ENCODE measurements around the gene PCK2. TPM values are rescaled to one million over a fixed set of nuclear protein-coding genes. Genes with fewer than 3 reads are reported as not detected.

Gene PCK2
- total and polyA plus RNA-seq, 2 of the 13 experiments (the other 11 are each of a cell fraction or from before 2014, with no cell fraction given) = 129 to 272 TPM

DNA sequence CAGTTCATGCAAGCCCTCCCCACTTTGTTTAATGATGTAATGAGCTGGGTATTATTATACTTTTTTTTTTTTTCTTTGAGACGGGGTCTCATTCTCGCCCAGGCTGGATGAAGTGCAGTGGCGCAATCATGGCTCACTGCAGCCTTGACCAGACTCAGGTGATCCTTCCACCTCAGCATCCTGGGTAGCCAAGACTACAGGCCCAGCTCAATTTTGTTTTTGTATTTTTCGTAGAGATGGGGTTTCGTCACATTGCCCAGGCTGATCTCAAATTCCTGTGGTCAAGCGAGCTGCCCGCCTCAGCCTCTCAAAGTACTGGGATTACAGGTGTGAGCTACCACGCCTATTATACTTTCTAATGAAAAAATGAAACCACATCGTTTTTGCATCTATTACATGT lies 15.9 kb downstream of the PCK2 start (continued):
- TF ChIP-seq, protein P1, sequence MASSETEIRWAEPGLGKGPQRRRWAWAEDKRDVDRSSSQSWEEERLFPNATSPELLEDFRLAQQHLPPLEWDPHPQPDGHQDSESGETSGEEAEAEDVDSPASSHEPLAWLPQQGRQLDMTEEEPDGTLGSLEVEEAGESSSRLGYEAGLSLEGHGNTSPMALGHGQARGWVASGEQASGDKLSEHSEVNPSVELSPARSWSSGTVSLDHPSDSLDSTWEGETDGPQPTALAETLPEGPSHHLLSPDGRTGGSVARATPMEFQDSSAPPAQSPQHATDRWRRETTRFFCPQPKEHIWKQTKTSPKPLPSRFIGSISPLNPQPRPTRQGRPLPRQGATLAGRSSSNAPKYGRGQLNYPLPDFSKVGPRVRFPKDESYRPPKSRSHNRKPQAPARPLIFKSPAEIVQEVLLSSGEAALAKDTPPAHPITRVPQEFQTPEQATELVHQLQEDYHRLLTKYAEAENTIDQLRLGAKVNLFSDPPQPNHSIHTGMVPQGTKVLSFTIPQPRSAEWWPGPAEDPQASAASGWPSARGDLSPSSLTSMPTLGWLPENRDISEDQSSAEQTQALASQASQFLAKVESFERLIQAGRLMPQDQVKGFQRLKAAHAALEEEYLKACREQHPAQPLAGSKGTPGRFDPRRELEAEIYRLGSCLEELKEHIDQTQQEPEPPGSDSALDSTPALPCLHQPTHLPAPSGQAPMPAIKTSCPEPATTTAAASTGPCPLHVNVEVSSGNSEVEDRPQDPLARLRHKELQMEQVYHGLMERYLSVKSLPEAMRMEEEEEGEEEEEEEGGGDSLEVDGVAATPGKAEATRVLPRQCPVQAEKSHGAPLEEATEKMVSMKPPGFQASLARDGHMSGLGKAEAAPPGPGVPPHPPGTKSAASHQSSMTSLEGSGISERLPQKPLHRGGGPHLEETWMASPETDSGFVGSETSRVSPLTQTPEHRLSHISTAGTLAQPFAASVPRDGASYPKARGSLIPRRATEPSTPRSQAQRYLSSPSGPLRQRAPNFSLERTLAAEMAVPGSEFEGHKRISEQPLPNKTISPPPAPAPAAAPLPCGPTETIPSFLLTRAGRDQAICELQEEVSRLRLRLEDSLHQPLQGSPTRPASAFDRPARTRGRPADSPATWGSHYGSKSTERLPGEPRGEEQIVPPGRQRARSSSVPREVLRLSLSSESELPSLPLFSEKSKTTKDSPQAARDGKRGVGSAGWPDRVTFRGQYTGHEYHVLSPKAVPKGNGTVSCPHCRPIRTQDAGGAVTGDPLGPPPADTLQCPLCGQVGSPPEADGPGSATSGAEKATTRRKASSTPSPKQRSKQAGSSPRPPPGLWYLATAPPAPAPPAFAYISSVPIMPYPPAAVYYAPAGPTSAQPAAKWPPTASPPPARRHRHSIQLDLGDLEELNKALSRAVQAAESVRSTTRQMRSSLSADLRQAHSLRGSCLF (CRISPR knock-in tag; IDR thresholded peaks at IDR 0.05; ENCODE audit: borderline replicate concordance) = no peak
- TF ChIP-seq ZNF136 (CRISPR knock-in tag; IDR thresholded peaks at IDR 0.05; ENCODE audit: low read depth) (no peak), ATF7 (IDR thresholded peaks at IDR 0.05) (peak; percentile 60), ATF7 (CRISPR knock-in tag; IDR thresholded peaks at IDR 0.05) (no peak), PLRG1 (conservative IDR thresholded peaks at IDR 0.05) (no peak), ZNF274 (CRISPR knock-in tag; IDR thresholded peaks at IDR 0.05) (no peak), SP5 (CRISPR knock-in tag; IDR thresholded peaks at IDR 0.05; ENCODE audit: borderline replicate concordance, low read depth) (no peak), ZNF230 (CRISPR knock-in tag; IDR thresholded peaks at IDR 0.05) (no peak), KLF13 (CRISPR knock-in tag; IDR thresholded peaks at IDR 0.05) (no peak), KDM5B (CRISPR knock-in tag; IDR thresholded peaks at IDR 0.05; ENCODE audit: borderline replicate concordance) (no peak), ZNF558 (CRISPR knock-in tag; IDR thresholded peaks at IDR 0.05; ENCODE audit: borderline replicate concordance) (no peak), ZNF335 (CRISPR knock-in tag; IDR thresholded peaks at IDR 0.05) (no peak), HNRNPL (IDR thresholded peaks at IDR 0.05; ENCODE audit: low read depth, low read length) (no peak), ZNF337 (CRISPR knock-in tag; IDR thresholded peaks at IDR 0.05; ENCODE audit: borderline replicate concordance, low read depth) (no peak), FOXM1 (CRISPR knock-in tag; IDR thresholded peaks at IDR 0.05) (no peak), PHF8 (CRISPR knock-in tag; IDR thresholded peaks at IDR 0.05) (no peak), ZNF549 (CRISPR knock-in tag; IDR thresholded peaks at IDR 0.05) (no peak), SP140L (CRISPR knock-in tag; IDR thresholded peaks at IDR 0.05; ENCODE audit: borderline replicate concordance) (0 out of 2 replicates have a peak, but pooled peaks have one; percentile 37), ZNF543 (CRISPR knock-in tag; IDR thresholded peaks at IDR 0.05) (no peak), SSRP1 (CRISPR knock-in tag; IDR thresholded peaks at IDR 0.05) (no peak), SKI (IDR thresholded peaks at IDR 0.05; ENCODE audit: partially characterized antibody) (no peak)
- TF ChIP-seq, protein P2, sequence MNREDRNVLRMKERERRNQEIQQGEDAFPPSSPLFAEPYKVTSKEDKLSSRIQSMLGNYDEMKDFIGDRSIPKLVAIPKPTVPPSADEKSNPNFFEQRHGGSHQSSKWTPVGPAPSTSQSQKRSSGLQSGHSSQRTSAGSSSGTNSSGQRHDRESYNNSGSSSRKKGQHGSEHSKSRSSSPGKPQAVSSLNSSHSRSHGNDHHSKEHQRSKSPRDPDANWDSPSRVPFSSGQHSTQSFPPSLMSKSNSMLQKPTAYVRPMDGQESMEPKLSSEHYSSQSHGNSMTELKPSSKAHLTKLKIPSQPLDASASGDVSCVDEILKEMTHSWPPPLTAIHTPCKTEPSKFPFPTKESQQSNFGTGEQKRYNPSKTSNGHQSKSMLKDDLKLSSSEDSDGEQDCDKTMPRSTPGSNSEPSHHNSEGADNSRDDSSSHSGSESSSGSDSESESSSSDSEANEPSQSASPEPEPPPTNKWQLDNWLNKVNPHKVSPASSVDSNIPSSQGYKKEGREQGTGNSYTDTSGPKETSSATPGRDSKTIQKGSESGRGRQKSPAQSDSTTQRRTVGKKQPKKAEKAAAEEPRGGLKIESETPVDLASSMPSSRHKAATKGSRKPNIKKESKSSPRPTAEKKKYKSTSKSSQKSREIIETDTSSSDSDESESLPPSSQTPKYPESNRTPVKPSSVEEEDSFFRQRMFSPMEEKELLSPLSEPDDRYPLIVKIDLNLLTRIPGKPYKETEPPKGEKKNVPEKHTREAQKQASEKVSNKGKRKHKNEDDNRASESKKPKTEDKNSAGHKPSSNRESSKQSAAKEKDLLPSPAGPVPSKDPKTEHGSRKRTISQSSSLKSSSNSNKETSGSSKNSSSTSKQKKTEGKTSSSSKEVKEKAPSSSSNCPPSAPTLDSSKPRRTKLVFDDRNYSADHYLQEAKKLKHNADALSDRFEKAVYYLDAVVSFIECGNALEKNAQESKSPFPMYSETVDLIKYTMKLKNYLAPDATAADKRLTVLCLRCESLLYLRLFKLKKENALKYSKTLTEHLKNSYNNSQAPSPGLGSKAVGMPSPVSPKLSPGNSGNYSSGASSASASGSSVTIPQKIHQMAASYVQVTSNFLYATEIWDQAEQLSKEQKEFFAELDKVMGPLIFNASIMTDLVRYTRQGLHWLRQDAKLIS (CRISPR knock-in tag; IDR thresholded peaks at IDR 0.05) = no peak
- TF ChIP-seq, protein P3, sequence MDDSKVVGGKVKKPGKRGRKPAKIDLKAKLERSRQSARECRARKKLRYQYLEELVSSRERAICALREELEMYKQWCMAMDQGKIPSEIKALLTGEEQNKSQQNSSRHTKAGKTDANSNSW (CRISPR knock-in tag; IDR thresholded peaks at IDR 0.05; ENCODE audit: borderline replicate concordance) = no peak
- TF ChIP-seq, protein P4, sequence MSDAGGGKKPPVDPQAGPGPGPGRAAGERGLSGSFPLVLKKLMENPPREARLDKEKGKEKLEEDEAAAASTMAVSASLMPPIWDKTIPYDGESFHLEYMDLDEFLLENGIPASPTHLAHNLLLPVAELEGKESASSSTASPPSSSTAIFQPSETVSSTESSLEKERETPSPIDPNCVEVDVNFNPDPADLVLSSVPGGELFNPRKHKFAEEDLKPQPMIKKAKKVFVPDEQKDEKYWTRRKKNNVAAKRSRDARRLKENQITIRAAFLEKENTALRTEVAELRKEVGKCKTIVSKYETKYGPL (CRISPR knock-in tag; IDR thresholded peaks at IDR 0.05) = no peak
